Liver (tissue), 3 donors: ENCODE measurements around the gene KHSRP.
"Not testable (repeated sequence)": the region's sequence is repeated elsewhere in the genome, so short reads cannot be mapped to it uniquely, and the experiment has no call there.

Experiments used
- CTCF ChIP-seq: fragments of 150-350 bp; IDR thresholded peaks from 2 replicates; pipeline ENCODE4 v1.5.1; 2017; ENCODE audit warnings: improper control_type of control experiment, low read depth, low read length; ENCODE audit not compliant: missing input control
- EGR1 ChIP-seq, 2 donors: IDR thresholded peaks; 2 replicates each; pipeline ENCODE4 v1.6.1; 2016 to 2018; ENCODE audit warnings: antibody characterized with exemption in 2 of 2, low read depth in 2 of 2
- FOXA1 ChIP-seq: IDR thresholded peaks from 2 replicates; pipeline ENCODE4 v1.6.1; 2016; ENCODE audit warnings: antibody characterized with exemption
- HNF4A ChIP-seq, 2 donors: conservative IDR thresholded peaks; 2 replicates each; pipeline ENCODE4 v1.6.1; 2016; ENCODE audit warnings: antibody characterized with exemption in 2 of 2, mild to moderate bottlenecking in 2 of 2
- HNF4G ChIP-seq: IDR thresholded peaks from 2 replicates; pipeline ENCODE4 v1.6.1; 2016; ENCODE audit warnings: antibody characterized with exemption
- MAX ChIP-seq: IDR thresholded peaks from 2 replicates; pipeline ENCODE4 v1.6.1; 2016; ENCODE audit warnings: antibody characterized with exemption
- RAD21 ChIP-seq, 2 donors: IDR thresholded peaks; 2 replicates each; pipeline ENCODE4 v1.6.1; 2016; ENCODE audit warnings: antibody characterized with exemption in 2 of 2, mild to moderate bottlenecking in 2 of 2
- RXRA ChIP-seq, 2 donors: IDR thresholded peaks; 2 replicates each; pipeline ENCODE4 v1.6.1; 2017 to 2018; ENCODE audit warnings: antibody characterized with exemption in 2 of 2, mild to moderate bottlenecking in 1 of 2
- TAF1 ChIP-seq: conservative IDR thresholded peaks from 2 replicates; pipeline ENCODE4 v1.6.1; 2016; ENCODE audit warnings: antibody characterized with exemption, mild to moderate bottlenecking
- YY1 ChIP-seq: IDR thresholded peaks from 2 replicates; pipeline ENCODE4 v1.6.1; 2016; ENCODE audit warnings: antibody characterized with exemption, mild to moderate bottlenecking
- ZBTB33 ChIP-seq: IDR thresholded peaks from 2 replicates; pipeline ENCODE4 v1.6.1; 2016; ENCODE audit warnings: antibody characterized with exemption
- TF ChIP-seq, protein P1 (sequence below): IDR thresholded peaks from 2 replicates; pipeline ENCODE4 v1.6.1; 2016; ENCODE audit warnings: antibody characterized with exemption, mild to moderate bottlenecking
- donor health status: healthy.
- donor health status: healthy.

- not testable (repeated sequence) for TF ChIP-seq CTCF; MAX; TAF1; ZBTB33; EGR1 (IDR thresholded peaks at IDR 0.05; ENCODE audit: low read depth in 2 of 2); RAD21 (IDR thresholded peaks at IDR 0.05); RXRA (IDR thresholded peaks at IDR 0.05); HNF4G; YY1; HNF4A (conservative IDR thresholded peaks at IDR 0.05); FOXA1
- TF ChIP-seq, protein P1, sequence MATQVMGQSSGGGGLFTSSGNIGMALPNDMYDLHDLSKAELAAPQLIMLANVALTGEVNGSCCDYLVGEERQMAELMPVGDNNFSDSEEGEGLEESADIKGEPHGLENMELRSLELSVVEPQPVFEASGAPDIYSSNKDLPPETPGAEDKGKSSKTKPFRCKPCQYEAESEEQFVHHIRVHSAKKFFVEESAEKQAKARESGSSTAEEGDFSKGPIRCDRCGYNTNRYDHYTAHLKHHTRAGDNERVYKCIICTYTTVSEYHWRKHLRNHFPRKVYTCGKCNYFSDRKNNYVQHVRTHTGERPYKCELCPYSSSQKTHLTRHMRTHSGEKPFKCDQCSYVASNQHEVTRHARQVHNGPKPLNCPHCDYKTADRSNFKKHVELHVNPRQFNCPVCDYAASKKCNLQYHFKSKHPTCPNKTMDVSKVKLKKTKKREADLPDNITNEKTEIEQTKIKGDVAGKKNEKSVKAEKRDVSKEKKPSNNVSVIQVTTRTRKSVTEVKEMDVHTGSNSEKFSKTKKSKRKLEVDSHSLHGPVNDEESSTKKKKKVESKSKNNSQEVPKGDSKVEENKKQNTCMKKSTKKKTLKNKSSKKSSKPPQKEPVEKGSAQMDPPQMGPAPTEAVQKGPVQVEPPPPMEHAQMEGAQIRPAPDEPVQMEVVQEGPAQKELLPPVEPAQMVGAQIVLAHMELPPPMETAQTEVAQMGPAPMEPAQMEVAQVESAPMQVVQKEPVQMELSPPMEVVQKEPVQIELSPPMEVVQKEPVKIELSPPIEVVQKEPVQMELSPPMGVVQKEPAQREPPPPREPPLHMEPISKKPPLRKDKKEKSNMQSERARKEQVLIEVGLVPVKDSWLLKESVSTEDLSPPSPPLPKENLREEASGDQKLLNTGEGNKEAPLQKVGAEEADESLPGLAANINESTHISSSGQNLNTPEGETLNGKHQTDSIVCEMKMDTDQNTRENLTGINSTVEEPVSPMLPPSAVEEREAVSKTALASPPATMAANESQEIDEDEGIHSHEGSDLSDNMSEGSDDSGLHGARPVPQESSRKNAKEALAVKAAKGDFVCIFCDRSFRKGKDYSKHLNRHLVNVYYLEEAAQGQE, result not testable (repeated sequence)
Measured at GRCh38 chr19:6400062-6400944, 24.3 kb downstream of the KHSRP start.
